Kidney (tissue), 14 donors: ENCODE data around the gene SPINK9. TPM values are rescaled to one million over a fixed set of nuclear protein-coding genes. Genes with fewer than 3 reads are reported as not detected.
"Not testable (repeated sequence)": the region's sequence is repeated elsewhere in the genome, so short reads cannot be mapped to it uniquely, and the experiment has no call there.

ENCODE experiments used
- DNase-seq, 5 donors: peaks; one replicate each; pipeline ENCODE4 v3.0.0-alpha.2; 2013 to 2020
- FAIRE-seq: peaks from 2 replicates; lab custom pipeline; 2012; peaks lifted over from hg19 to GRCh38; lab: Jason Lieb, UNC
- H3K27ac ChIP-seq, 2 donors: one replicate each; pipeline ENCODE4 v1.7.0; 2013; ENCODE audit warnings: low read depth in 2 of 2, low read length in 2 of 2, inconsistent platforms in 1 of 2
- H3K27me3 ChIP-seq: one replicate; pipeline ENCODE4 v1.7.1; 2013; ENCODE audit warnings: low read length, inconsistent platforms; ENCODE audit not compliant: control insufficient read depth, insufficient read depth
- H3K36me3 ChIP-seq, 3 donors: one replicate each; pipeline versions ENCODE4 v1.7.0 to v1.7.1; 2013; ENCODE audit warnings: low read length in 3 of 3, control low read depth in 1 of 3, inconsistent platforms in 1 of 3; ENCODE audit not compliant: insufficient read depth in 3 of 3, control insufficient read depth in 2 of 3
- H3K4me1 ChIP-seq, 3 donors: one replicate each; pipeline versions ENCODE4 v1.7.0 to v1.7.1; 2013; ENCODE audit warnings: low read length in 3 of 3, inconsistent platforms in 1 of 3, low read depth in 1 of 3; ENCODE audit not compliant: control insufficient read depth in 2 of 3, insufficient read depth in 2 of 3
- H3K4me3 ChIP-seq, 3 donors: one replicate each; pipeline versions ENCODE4 v1.7.0 to v1.8.1; 2013; ENCODE audit warnings: low read length in 3 of 3, control low read depth in 1 of 3, inconsistent platforms in 1 of 3
- H3K9ac ChIP-seq, 3 donors: one replicate each; pipeline versions ENCODE4 v1.7.0 to v1.7.1; 2013; ENCODE audit warnings: low read length in 3 of 3, control low read depth in 1 of 3, inconsistent platforms in 1 of 3
- H3K9me3 ChIP-seq, 3 donors: one replicate each; pipeline versions ENCODE4 v1.7.0 to v1.7.1; 2013; ENCODE audit warnings: low read length in 3 of 3, control low read depth in 1 of 3, inconsistent platforms in 1 of 3; ENCODE audit not compliant: control insufficient read depth in 2 of 3, insufficient read depth in 1 of 3
- intact Hi-C: fragments of 100-400 bp; cut with DNase I; formaldehyde crosslinking; loops from one replicate; pipeline ENCODE4 v1.11.1; 2022
- polyA plus RNA-seq: library from polyadenylated mRNA; stranded (reverse); fragments of 350-450 nt; fragmentation: Illumina TruSeq; extraction: RNeasy Lipid Tissue Mini Kit (QIAGEN cat#74804); gene quantifications from one replicate; pipeline ENCODE4 v1.2.3, GENCODE V29; 2014; ENCODE audit warnings: low read depth, low replicate concordance; ENCODE audit not compliant: insufficient read depth
- total RNA-seq: library from RNA; stranded (reverse); fragmentation: NEBNext Ultra II Directional; extraction: Animal tissue kit (Norgen Biotek cat#: 25700); gene quantifications from one replicate; pipeline ENCODE4 v1.2.1, GENCODE V29; 2021
- TF ChIP-seq, protein P1 (sequence below): IDR thresholded peaks from 3 replicates; pipeline ENCODE4 v1.5.1; 2012; ENCODE audit warnings: mild to moderate bottlenecking, moderate library complexity, borderline replicate concordance; ENCODE audit not compliant: insufficient read depth; ENCODE audit errors: extremely low read depth
- donor health status: control.
- donor health status: control.
- donor health status: control.
- donor health status: control.
- donor health status: control.
- donor health status: DM: yes; HTN: yes; CAD: no.
- donor health status: Normal renal cell carcinoma (clear cell type).

The SPINK9 gene
- total and polyA plus RNA-seq, 2 donors from 2014 or later = not detected

- FAIRE-seq (no peak), DNase-seq (no peak)
- peaks cover 0 to 4% (median 0%) of the 10 kb centered on the region in 3 donors for H3K9me3 ChIP-seq
- intact Hi-C loops = no loop called here
- H3K9ac ChIP-seq = no peak overlapping the region
- no peaks in the 10 kb centered on the region for H3K27me3 ChIP-seq
- TF ChIP-seq, protein P1, sequence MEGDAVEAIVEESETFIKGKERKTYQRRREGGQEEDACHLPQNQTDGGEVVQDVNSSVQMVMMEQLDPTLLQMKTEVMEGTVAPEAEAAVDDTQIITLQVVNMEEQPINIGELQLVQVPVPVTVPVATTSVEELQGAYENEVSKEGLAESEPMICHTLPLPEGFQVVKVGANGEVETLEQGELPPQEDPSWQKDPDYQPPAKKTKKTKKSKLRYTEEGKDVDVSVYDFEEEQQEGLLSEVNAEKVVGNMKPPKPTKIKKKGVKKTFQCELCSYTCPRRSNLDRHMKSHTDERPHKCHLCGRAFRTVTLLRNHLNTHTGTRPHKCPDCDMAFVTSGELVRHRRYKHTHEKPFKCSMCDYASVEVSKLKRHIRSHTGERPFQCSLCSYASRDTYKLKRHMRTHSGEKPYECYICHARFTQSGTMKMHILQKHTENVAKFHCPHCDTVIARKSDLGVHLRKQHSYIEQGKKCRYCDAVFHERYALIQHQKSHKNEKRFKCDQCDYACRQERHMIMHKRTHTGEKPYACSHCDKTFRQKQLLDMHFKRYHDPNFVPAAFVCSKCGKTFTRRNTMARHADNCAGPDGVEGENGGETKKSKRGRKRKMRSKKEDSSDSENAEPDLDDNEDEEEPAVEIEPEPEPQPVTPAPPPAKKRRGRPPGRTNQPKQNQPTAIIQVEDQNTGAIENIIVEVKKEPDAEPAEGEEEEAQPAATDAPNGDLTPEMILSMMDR = no peak
- no peaks in the 10 kb centered on the region for H3K4me1 ChIP-seq
- H3K27ac ChIP-seq = no peak overlapping the region
- H3K36me3 ChIP-seq = no peaks in the 10 kb centered on the region
- no peak overlapping the region for H3K4me3 ChIP-seq
Observed at GRCh38 chr5:148311484-148311883, 23.9 kb upstream of the SPINK9 start.

DNA sequence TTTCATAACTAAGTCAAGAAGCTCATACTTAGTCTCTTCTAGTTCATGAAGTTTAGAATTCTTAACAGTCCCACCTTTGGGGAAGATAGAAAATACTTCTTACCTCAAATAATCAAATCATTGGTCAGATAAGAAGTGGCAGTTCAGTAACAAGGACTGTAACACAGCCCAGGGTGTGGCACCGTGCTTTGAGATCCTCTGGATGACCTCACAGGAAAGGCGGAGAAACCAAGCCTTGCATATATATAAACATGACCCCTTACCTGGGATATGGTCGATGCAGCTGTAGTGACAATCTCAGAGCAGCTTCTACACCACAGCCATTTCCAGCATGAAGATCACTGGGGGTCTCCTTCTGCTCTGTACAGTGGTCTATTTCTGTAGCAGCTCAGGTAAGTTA, 23.2 kb upstream of the SPINK9 start, which contains the start of gene SPINK7:
SPINK7 (plus strand) TSS at position 271 of the 400 bp plus-strand sequence; CDS start at position 332, 61 bp downstream.
- Histone ChIP-seq H3K4me1 (no peaks in the 10 kb centered on the region), H3K9me3 (peaks cover 0 to 4% (median 0%) of the 10 kb centered on the region in 3 donors), H3K9ac (no peak within 1 kb of the TSS), H3K36me3 (no peaks in the 10 kb centered on the region), H3K4me3 (no peak within 1 kb of the TSS), H3K27ac (no peak within 1 kb of the TSS), H3K27me3 (no peaks in the 10 kb centered on the region)
- DNase-seq (no peak), FAIRE-seq (no peak)
- TF ChIP-seq, protein P1 = no peak
- intact Hi-C loops = no loop called here

GRCh38 chr5:148314187-148314586, 21.2 kb upstream of the SPINK9 start:
- no peaks in the 10 kb centered on the region for H3K36me3 ChIP-seq
- TF ChIP-seq, protein P1 = no peak
- no peak overlapping the region for H3K27ac ChIP-seq
- intact Hi-C loops = no loop called here
- no peak overlapping the region for H3K9ac ChIP-seq
- H3K4me1 ChIP-seq = no peaks in the 10 kb centered on the region
- H3K27me3 ChIP-seq = no peaks in the 10 kb centered on the region
- H3K9me3 ChIP-seq = no peaks in the 10 kb centered on the region
- H3K4me3 ChIP-seq = no peak overlapping the region
- no peak for FAIRE-seq
- no peak for DNase-seq

DNA sequence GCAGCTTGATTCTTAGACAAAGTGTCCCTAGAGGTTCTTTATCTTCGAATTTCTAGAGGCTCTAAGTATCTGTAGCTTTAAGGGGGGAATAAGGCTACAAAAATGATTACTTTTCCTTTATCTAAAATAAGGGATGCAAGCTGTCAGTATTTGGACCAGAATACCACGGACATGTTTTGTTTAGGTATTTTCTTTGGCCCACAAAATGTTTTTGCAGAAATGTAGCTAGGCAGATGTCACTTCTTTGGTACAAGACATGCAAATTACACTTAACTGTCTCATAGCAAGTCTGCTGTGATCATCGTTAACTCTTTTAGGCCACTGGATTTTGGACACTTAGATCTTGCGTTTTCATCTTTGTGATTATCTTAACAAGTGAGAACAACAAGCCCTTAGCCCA, 20.6 kb upstream of the SPINK9 start:
- intact Hi-C loops = no loop called here
- H3K36me3 ChIP-seq = no peaks in the 10 kb centered on the region
- H3K4me1 ChIP-seq = no peaks in the 10 kb centered on the region
- DNase-seq (peak in 1 of 5 donors; percentile 4), FAIRE-seq (no peak)
- no peak overlapping the region for H3K4me3 ChIP-seq
- no peak overlapping the region for H3K27ac ChIP-seq
- no peaks in the 10 kb centered on the region for H3K9me3 ChIP-seq
- H3K27me3 ChIP-seq = no peaks in the 10 kb centered on the region
- TF ChIP-seq, protein P1 = no peak
- H3K9ac ChIP-seq = no peak overlapping the region

DNA sequence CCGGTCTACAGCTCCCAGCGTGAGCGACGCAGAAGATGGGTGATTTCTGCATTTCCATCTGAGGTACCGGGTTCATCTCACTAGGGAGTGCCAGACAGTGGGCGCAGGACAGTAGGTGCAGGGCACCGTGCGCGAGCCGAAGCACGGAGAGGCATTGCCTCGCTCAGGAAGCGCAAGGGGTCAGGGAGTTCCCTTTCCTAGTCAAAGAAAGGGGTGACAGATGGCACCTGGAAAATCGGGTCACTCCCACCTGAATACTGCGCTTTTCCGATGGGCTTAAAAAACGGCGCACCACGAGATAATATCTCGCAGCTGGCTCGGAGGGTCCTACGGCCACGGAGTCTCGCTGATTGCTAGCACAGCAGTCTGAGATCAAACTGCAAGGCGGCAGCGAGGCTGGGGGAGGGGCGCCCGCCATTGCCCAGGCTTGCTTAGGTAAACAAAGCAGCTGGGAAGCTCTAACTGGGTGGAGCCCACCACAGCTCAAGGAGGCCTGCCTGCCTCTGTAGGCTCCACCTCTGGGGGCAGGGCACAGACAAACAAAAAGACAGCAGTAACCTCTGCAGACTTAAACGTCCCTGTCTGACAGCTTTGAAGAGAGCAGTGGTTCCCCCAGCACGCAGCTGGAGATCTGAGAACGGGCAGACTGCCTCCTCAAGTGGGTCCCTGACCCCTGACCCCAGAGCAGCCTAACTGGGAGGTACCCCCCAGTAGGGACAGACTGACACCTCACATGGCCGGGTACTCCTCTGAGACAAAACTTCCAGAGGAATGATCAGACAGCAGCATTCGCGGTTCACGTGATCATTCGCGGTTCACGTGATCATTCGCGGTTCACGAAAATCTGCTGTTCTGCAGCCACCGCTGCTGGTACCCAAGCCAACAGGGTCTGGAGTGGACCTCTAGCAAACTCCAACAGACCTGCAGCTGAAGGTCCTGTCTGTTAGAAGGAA, 15.1 kb upstream of the SPINK9 start:
- H3K27ac ChIP-seq, intact Hi-C loops, H3K36me3 ChIP-seq, FAIRE-seq, H3K4me1 ChIP-seq, H3K9me3 ChIP-seq, H3K27me3 ChIP-seq: not testable (repeated sequence)
- Histone ChIP-seq H3K4me3 (peak overlapping the region in 2 of 3 donors; percentile 44 to 54), H3K9ac (peak overlapping the region in 1 of 3 donors; percentile 33)
- peak in 2 of 5 donors; percentile 3 to 6 for DNase-seq
